Activated CD8-positive, alpha-beta memory T cell treated with anti-CD3 and anti-CD28 coated beads for 24 hours (primary cell): ENCODE results near the gene DGCR6.
"Not testable (repeated sequence)": the region's sequence is repeated elsewhere in the genome, so short reads cannot be mapped to it uniquely, and the experiment has no call there.

Source experiments
- DNase-seq: peaks from one replicate; pipeline ENCODE4 v3.0.0-alpha.2; 2020

The DGCR6 gene

DNA sequence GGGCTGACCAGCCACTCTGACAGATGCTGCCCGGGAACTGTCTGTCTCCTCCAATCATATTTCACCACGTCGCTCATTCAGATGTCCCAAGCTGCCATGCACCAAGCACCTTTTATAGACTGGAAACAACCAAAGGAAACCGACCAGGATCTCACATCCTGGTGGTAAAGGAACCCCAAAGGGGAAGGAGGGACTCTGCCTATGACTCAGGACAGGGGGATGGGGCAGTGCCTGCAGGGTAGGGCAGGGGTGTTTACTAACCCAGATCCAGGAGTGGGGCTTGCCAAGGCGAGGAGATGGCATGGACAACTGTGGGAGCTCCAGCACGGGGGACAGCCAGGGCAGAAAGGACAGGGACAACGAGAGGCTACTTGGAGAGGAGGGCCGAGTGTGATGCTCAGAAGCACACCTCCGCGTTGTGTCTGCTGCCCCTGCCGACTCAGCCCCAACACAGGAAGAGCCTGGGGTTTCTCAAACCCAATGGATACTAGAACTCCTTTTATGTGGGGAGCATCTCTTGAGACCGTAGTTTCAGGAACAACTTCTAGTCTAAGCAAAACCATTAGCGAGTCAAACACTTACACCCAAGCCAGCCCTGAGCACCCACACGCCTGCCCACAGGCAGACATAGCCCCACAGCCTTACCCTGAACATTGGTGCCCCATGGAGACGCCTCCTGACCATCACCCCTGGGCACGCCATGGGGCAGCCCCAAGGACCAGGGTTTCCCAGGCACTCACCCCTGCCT lies 26.0 kb downstream of the DGCR6 start:
- DNase-seq: no peak

DNA sequence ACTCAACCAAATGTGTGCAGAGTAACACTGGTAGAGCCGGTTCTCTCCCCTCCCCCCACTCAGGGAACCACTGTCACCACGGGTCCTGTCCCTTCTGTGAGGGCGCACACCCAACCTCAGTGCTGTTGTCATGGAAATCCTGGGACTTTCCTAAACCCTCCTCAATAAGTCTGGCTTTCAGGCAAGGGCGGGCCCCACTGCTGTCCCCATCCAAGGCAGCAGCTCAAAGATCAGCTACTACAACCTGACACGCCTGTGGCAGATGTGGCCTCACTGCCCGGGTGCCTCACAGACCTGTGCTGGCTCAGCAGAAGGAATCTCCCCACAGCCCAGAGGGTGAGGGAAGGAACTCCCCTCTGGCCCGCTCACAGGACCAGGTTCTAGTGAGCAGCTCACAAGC lies 27.8 kb downstream of the DGCR6 start:
- no peak for DNase-seq

DNA sequence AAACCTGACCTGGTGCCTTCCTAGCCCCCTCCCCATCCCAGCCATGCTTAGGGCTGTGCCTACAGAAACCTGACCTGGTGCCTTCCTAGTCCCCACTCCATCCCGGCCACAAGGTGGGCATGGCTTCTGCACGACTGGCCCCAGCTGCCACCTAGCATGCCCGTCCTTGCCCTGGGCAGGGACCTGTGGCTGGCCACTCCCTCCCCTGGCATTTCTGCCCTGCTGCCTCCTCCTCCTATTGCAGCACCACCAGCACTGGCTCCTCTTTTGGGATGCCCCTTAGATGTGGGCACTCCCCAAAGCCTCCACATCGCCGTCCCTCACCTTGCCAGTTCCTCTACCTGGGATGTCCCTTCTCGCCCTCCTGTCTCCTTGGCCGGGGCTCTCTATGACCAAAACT lies 28.6 kb downstream of the DGCR6 start:
- DNase-seq: not testable (repeated sequence)

DNA sequence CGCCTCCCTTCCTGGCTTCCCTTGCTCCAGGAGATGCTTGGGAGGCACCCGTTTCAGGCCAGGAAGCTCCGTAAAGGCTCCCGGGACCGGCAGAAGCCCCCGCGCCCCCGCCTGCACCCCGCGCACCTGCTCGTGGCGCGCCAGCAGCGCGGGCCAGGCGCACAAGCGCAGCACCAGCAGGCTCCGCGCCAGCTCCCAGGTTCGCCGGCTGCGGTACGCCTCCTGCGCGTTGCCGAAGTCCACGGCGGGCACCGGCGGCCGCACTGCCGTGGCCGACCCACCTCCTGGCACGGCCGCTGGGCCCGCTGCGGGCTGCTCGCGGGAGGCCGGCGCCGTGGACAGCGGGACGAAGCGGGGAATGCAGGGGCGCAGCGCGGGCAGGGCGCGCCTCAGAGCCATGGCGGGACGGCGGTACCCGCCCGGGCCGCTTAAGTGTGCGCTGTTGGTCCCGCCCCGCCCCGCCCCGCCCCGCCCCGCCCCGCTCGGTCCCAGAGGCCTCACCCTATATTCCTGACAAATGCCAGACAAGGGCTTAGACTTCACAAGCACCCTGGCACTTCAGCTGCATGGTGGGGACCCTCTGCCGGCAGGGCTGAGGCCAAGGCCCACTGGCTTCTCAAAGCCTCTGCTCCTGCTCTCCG lies 29.9 kb downstream of the DGCR6 start, which contains the start of gene PRODH:
Gene PRODH, minus strand, starts transcription at position 405 of the 641 bp plus-strand sequence. Its CDS starts 6 bp downstream, at position 399.
- DNase-seq: no peak

DNA sequence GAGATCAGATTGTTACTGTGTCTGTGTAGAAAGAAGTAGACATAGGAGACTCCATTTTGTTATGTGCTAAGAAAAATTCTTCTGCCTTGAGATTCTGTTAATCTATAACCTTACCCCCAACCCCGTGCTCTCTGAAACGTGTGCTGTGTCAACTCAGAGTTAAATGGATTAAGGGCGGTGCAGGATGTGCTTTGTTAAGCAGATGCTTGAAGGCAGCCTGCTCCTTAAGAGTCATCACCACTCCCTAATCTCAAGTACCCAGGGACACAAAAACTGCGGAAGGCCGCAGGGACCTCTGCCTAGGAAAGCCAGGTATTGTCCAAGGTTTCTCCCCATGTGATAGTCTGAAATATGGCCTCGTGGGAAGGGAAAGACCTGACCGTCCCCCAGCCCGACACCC lies 32.6 kb downstream of the DGCR6 start:
- not testable (repeated sequence) for DNase-seq

DNA sequence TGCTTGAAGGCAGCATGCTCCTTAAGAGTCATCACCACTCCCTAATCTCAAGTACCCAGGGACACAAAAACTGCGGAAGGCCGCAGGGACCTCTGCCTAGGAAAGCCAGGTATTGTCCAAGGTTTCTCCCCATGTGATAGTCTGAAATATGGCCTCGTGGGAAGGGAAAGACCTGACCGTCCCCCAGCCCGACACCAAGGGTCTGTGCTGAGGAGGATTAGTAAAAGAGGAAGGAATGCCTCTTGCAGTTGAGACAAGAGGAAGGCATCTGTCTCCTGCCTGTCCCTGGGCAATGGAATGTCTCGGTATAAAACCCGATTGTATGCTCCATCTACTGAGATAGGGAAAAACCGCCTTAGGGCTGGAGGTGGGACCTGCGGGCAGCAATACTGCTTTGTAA lies 41.0 kb downstream of the DGCR6 start:
- DNase-seq: not testable (repeated sequence)

DNA sequence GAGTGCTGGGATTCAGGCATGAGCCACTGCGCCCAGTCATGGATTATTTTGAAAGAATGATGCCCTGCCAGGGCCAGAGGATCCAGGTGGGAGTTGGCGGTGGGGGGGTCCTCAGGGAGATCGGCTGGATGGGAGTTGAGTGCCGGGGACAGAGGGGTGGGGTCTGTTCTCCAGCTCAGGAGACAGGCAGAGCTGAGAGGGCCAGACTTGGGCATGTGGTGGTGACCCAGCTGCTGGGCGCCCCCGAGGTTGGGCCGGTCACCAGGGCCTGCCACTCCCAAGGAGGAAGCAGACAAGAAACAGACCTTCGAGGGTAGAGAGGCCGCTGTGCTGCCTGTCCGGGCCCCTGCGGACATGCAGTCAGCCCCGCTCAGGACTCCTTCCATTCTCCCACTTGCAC lies 41.8 kb downstream of the DGCR6 start:
- no peak for DNase-seq

DNA sequence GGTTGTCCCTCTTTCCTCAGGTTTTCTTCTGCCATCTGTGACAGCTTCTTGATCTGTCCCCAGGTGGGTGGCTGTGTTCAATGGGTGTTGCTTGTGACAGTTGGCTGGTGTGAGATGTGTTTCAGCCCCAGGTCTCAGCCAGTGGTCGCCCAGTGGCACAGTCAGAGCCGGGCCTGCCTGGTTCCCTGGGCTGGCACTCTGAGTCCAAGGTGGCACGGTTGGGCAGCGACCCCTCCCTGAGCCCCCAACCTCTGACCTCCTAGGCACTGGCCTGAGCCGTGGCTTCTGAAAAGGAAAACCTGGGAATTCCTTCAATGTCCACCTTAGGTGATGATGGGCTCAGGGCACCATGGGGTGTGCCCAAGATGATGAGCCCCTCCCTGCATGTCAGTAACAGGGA lies 44.0 kb downstream of the DGCR6 start:
- no peak for DNase-seq

DNA sequence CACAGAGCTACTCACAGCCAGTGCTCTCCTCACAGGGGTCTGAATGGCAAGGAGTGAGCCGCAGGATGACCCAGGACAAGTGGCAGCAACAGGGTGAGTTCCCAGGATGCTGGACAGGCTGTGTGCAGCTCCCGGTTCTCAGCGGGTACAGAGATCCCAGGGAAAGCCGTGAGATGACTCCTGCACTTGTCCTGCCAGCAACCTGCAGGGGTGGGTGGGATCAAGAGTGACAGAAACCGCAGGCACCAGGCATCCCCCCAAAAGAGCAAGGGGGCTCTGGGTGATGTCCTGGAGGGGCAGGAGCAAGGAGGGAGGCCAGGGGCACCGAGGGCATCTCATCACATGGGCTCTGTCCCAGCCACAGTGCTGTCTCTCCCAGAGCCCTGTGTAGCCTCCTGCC lies 45.9 kb downstream of the DGCR6 start:
- DNase-seq: peak; percentile 35

DNA sequence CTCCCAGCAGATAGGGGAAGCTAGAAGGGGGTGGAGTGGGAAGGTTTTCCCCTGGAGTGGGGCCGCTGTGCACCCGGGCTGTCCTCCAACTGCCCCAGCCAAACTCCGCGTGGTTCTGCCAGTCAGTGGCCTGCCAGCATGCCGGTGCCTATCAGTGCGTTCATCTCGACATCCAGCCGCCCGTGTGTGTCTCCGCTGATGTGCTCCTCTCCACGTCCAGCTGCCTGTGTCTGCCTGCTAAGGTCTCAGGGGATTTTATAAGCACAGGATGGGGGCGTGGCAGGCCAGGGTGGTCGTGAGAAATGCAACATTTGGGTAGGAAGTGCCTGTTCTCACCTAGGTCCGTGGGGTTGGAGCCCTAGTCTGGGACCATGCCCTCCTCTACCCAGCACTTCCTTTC lies 47.0 kb downstream of the DGCR6 start:
- not testable (repeated sequence) for DNase-seq

DNA sequence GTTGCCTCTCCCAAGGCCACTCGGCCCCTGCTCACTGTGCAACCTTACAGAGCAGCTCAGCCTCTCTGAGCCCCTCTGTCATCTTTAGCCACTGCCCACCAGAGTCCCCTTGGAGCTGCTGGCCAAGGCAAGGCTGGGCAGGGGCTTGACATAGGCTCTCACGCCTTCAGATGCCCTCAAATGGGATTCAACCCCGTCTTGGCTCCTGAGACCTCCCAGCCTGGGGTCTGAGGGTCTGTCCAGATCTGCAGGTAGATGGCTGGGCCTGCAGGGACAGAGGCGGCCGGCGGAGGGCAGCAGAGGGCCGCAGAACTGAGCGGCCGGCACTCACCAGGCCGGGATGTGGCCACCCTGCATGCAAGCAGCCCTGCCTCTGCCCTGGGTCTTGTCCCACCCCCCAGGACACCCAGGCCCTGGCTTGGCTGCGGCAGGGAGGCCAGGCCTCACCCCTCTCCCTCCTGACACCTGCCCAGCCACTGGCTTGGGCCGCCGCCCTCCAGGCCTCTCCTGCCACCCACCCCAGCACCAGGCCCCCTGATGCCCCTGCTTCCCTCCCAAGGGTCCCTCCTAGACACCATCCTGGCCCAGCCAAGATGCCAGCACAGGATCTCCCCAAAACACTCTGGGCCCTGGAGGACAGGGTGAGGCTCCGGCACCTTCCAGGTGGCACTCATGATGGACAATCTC lies 48.3 kb downstream of the DGCR6 start:
- DNase-seq: peak; percentile 86

DNA sequence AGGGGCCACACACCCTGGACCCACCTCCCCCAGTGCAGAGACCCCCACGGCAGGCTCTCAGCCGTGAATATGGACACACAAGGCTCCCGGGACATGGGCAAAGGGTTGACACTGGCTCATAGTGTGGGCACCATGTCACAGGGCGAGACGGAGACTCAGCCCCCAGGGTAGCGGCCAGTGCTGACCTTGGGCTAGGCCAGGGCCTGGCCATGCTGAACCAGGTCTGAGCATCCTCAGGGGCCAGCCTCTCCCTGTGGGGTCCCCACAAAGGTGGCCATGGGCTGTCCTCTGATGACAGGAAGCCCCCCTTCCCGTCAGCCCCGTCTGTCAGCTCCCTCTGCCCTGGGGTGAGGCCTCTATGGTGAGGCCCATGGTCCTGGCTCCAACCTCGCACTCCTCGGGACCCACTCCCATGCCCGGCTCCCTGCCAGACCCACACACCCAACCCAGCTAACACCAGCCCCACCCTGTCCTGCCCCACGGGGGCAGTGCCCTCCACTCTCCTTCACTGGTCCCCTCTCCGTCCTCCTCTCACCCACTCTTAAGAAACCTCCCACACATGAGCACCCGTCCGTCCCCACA lies 49.0 kb downstream of the DGCR6 start:
- DNase-seq: peak; percentile 52

DNA sequence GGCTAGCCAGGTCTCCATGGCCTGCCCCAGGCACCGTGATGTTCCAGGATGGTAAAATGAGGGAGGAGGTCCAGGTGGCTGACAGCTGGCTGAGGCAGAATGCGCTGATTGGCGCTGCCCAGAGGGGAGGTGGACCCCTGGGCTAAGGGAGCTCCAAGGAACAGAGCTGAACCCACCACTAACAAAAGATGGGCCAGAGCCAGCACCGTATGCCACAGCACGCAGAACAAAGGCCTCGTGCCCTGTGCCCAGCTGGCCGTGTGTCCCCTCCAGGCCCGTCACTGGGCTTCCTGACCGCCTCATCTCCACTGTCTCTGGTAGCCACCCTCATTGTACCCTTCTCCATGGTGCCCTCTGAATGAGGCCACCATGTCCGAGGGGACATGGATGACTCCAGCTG lies 49.6 kb downstream of the DGCR6 start:
- DNase-seq: peak; percentile 57

DNA sequence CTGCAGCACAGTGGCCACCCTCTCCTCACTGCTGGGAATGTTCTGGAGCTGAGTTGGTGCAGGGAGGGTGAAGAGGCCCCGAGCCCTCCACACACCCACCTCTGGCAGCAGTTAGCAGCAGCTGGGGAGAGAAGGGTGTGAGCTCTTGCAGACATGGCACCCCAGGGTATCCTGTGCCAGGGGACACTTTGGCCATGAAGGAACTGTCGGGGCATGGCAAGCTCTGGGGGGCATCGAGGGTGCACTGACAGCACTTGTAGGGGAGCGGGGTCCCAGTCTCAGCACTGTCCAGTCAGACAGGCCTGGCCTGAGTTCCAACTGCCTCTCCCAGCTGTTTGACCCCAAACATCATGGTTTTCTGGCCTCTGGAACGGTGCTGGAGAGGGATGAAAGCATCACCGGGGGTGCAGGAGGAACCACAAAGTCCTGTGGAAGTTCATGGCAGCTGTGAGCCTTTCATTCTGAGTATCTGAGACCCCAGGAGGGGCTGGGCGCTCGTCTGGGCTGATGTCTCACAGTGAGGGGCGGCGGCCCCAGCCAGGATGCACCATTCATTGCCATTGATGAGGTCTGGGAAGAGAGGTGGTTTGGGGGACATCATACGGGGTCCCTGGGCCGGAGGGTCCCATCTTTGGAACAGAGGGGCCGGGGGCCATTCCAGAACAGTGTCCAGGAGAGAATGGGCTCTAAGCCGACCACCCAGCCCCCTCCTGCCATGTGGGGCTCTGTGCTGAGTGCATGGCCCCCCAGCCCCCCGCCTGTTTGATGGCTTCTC lies 50.2 kb downstream of the DGCR6 start:
- DNase-seq: peak; percentile 52

DNA sequence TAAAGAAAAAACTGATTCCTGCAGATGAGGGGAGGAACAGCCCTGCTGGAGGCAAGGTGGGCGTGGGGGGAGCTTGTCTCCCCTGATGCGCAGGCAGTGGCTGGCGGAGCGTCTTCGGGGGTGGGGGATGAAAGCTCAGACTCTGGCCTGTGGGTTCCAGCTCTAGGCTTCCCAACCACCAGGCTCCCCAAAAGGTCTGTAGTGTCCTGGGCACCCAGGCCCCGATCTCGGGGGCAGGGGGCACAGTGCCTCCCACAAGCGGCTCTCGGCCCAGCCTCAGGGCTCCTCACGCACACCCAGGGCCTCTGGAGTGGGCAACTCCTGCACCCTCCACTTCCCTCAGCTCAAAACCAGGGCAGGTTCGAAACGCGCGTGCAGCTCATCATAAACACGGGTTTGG lies 50.8 kb downstream of the DGCR6 start:
- not testable (repeated sequence) for DNase-seq

DNA sequence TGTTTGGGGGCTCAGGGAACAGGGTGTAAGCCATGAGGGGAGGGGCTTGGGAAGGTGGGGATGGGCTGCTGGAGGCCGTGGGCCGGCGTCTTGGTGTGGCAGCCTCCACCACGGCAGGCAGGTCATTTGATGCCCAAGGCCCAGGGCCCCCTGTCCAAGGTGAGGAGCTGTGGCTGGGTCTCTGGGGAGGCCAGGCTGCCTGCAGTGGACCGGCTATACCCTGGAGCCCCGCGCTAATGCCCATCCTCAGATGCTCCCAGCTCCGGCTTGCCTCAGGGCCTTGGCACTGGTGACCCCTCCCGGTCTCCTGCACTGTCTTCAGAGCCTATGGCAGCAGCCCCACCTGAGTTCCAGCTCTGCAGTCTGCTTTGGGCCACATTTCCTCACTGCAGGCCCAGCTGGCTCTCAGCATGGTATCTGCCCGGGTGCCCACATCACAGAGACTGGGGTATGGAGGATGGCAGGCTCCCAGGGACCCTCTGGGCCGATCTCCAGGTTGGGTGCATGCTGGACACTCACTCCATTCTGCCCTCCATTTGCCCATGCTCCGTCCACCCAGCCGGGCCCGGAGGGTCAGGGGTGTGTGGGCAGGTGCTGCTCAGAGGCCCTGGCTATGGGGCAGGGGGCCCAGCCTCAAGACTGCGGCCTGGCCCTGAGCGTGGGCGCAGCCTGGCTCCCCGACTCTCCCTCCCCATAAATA lies 51.7 kb downstream of the DGCR6 start:
- not testable (repeated sequence) for DNase-seq

DNA sequence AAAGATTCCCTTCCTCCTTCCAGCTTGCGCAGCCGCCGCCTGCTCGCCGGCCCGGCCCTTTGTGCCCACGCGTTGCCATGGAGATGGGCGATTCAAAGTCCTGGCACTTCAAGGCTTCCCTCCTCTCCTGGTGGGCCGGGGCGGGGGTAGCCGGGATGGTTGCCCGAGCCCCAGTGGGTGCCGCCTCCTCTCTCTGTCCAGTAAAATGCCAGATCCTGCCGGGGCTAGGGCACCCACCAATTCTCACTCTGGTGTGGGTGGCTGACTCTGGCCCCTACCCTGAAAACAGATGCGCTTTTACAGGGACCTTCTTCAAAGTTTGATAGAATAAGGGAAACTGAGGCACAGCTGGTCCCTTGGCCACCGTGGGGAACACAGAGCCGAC lies 52.2 kb downstream of the DGCR6 start:
- DNase-seq: not testable (repeated sequence)

DNA sequence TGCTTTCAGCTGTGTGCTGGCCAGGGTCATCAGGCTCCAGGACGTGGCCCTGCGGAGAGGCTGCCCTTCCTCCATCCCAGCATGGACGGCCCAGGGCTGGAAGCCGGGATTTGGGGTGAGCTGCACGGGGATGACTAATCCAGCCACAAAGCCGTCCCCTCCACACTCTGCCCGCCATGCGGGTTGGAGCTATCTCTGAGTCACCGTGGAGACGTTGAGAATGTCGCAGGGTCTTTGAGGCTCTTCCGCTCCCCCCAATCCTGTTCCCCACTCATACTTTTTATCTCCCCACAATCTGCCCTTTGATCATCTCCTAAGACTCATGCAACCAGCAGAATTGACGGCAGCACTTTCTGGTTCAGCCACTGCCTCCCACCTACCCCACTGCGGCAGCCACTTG lies 52.6 kb downstream of the DGCR6 start:
- DNase-seq: peak; percentile 59

DNA sequence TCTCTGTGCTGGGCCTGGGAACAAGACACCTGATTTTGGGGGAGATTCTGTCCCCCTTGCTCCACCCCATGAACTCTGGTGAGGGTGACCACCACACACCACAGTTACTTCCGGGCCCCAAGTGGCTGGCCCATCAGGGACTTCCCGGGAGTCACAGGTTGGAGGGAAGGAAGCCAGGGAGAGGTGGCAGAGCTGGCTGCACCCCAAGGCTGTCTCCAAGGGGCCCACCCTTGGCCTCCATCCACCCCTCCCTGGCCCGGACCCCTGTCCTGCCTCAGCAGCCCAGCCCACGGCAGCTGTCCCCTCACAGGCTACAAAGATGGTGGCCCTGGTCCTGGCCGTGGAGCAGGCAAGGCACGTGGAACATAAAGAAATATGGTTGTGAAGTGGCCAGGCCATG lies 53.1 kb downstream of the DGCR6 start:
- DNase-seq: not testable (repeated sequence)

DNA sequence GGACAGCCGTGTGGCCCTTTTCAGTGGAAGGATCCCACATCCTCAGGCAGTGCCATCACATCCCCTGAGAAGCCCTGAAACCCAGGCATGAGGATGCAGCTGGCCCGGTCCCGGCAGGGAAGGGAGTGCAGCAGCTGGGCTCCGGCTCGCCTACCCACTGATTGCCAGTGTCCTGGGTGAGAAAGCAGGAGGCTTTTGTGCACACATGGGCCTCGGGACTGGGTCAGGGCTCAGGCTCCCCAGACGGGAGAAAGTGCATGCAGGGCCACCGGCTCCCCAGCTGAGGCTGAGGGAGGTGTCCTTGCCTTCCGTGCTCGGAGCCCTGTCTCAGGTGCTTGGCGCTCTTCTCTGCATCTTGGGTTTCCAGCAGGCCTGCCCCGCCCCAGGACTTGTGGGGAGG lies 53.6 kb downstream of the DGCR6 start:
- DNase-seq: not testable (repeated sequence)

DNA sequence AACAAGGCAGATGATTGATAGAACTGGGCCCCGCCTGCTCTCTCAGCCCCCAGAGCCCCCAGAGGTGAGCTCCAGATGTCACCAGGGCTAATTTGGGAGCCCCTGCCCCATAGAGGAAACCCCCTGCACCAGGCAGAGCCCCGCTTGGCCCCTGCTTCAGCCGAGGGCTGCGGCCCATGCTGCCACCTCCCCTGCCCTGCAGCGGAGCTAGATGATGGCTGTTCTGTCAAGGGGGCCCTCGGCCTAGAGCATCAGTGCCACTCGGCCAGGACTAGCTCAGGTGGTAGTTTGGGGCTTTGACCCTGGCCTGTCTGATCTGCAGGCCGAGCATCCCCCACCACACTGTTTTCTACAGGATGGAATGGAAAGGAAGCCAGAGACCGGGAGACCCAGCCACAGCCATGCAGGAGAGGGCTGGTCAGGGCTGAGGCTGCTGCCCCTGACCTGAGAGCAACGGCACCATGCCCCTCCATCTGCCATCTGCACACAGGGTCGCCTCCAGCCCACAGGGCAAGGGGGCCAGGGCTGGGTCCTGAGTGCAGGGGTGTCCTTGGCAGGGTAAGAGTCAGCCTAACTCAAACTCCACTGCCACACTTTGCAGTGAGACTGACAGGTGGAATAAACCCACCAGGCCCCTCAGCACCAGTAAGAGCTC lies 54.2 kb downstream of the DGCR6 start:
- peak; percentile 41 for DNase-seq

DNA sequence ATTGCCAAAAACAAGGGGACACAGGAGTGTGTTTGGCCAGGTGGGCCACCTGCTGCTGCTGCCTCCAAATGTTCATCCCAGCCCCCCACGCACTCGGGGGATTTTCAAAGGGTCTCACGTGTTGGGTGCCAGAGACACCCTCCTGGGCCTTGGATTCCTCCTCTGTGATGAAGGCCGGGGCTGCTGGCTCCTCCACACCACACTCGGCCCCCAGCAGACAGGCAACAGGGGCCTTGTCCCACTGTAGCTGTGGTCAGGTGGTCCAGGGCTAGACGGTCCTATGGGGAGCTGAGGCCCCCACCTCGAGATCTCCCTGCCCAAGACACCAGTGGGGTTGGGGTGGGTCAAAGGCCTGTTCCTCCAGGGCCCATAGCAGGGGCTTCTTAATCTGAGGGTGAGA lies 55.1 kb downstream of the DGCR6 start:
- not testable (repeated sequence) for DNase-seq
